ENCODE measurements around the gene BTLA. TPM values are rescaled to one million over a fixed set of nuclear protein-coding genes. Genes with fewer than 3 reads are reported as not detected.

Gene BTLA
- total RNA-seq, 4 donors from 2014 or later, result 0.22 to 0.57 (median 0.41) TPM; not detected in 1

DNA sequence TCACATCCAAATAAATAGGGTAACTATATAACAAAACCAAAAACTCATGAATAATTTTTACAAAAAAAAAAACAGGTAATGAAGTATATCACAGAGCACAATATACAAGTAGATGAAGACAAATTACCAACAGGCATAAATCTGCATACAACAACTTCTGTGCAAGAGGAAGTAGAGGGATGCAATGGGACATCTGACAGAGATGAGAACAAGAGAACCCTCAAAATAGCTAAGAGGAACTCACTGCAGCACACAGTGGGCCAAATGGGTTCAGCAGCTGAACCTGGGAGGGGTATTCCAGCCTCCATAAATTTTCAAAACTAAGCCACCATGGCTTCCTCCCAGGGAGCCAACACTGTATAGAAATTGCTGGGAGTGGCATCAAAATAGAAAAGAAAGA, 9.6 kb upstream of the BTLA start:
- TF ChIP-seq, protein P1, sequence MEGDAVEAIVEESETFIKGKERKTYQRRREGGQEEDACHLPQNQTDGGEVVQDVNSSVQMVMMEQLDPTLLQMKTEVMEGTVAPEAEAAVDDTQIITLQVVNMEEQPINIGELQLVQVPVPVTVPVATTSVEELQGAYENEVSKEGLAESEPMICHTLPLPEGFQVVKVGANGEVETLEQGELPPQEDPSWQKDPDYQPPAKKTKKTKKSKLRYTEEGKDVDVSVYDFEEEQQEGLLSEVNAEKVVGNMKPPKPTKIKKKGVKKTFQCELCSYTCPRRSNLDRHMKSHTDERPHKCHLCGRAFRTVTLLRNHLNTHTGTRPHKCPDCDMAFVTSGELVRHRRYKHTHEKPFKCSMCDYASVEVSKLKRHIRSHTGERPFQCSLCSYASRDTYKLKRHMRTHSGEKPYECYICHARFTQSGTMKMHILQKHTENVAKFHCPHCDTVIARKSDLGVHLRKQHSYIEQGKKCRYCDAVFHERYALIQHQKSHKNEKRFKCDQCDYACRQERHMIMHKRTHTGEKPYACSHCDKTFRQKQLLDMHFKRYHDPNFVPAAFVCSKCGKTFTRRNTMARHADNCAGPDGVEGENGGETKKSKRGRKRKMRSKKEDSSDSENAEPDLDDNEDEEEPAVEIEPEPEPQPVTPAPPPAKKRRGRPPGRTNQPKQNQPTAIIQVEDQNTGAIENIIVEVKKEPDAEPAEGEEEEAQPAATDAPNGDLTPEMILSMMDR (IDR thresholded peaks at IDR 0.05), result no peak
- no peak for TF ChIP-seq POLR2A (IDR thresholded peaks at IDR 0.05)
- intact Hi-C loops (cut with DNase I), result no loop called here
- no peaks in the 10 kb centered on the region for H3K9me3 ChIP-seq
- no peak overlapping the region for H3K27ac ChIP-seq
- DNase-seq, result no peak
- no peaks in the 10 kb centered on the region for H3K4me1 ChIP-seq
- no peak overlapping the region for H3K4me3 ChIP-seq
- H3K27me3 ChIP-seq, result no peaks in the 10 kb centered on the region
- H3K36me3 ChIP-seq, result no peaks in the 10 kb centered on the region

DNA sequence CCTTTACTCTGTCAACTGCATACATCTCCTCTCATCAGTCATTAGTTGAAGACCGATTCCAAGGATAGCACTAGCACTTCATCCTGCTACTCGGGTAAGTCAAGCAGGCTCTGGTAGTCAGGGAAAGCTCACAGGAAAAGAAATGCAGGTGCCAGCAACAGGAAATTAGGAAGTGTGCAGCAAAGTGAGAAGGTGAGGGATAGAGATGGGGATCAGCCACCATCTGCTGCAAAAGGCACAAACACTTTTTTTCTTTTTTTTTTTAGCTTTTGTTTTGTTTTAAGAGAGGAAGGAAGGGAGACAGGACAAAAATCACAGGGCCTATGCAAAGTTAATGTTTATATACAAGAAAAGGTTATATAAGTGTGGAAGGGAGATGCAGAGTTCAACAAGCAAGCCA, 9.0 kb upstream of the BTLA start:
- Histone ChIP-seq H3K27ac (no peak overlapping the region), H3K9me3 (no peaks in the 10 kb centered on the region), H3K4me3 (no peak overlapping the region), H3K4me1 (no peaks in the 10 kb centered on the region), H3K27me3 (no peaks in the 10 kb centered on the region), H3K36me3 (no peaks in the 10 kb centered on the region)
- 61 to 84% methylated on average over 2 of the region's 2 CpGs for WGBS, 2 donors
- no peak for DNase-seq
- no peak for TF ChIP-seq POLR2A (IDR thresholded peaks at IDR 0.05)
- TF ChIP-seq, protein P1 (IDR thresholded peaks at IDR 0.05), result no peak
- intact Hi-C loops (cut with DNase I), result no loop called here

DNA sequence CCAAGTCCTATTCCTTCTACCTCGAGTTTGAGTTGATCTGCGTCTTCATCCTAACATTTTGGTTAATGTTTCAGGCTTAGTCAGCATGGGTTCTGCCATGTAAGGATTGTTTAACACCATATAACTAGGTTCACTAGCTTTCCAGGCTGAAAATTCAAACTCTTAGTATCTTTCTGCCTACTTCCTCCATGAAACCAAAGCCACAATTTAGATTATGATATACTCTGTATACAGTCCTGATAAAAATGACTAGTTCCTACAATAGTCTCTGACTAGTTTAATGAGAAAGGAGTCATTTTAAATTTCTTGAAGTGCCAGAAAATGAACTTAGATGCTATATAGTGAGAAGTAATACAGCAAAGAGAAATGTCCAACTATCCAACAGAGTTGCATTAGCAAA, 6.6 kb upstream of the BTLA start:
- no peak overlapping the region for H3K4me3 ChIP-seq
- no peaks in the 10 kb centered on the region for H3K36me3 ChIP-seq
- intact Hi-C loops (cut with DNase I), result no loop called here
- no peak overlapping the region for H3K27ac ChIP-seq
- WGBS, 2 donors, result 14 to 38% methylated on average over 2 of the region's 2 CpGs
- no peaks in the 10 kb centered on the region for H3K27me3 ChIP-seq
- TF ChIP-seq, protein P1 (IDR thresholded peaks at IDR 0.05), result no peak
- TF ChIP-seq POLR2A (IDR thresholded peaks at IDR 0.05), result no peak
- no peaks in the 10 kb centered on the region for H3K4me1 ChIP-seq
- no peak for DNase-seq
- H3K9me3 ChIP-seq, result no peaks in the 10 kb centered on the region

DNA sequence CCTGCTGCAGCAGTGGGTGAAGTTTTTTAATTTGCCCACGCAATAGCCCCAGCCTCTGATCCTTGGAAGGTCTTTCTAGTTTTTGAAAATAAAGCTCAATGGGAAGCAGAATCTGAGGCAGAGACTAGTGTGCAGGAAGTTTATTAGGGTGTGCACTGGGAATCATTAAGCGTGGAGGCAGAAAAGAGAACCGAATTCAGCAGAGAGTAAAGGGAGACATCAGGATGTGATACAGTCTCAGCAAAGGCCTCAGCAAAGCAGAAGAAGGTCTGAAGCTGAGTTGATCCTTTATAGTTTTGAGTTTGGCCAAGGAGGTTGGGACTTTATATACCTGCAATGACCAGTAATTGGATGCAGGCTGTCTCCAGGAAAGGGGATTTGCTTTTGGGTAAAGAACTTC, 4.9 kb upstream of the BTLA start:
- Histone ChIP-seq H3K9me3 (no peaks in the 10 kb centered on the region), H3K36me3 (no peaks in the 10 kb centered on the region), H3K27me3 (no peaks in the 10 kb centered on the region), H3K4me1 (no peaks in the 10 kb centered on the region), H3K4me3 (no peak overlapping the region), H3K27ac (no peak overlapping the region)
- no peak for TF ChIP-seq POLR2A (IDR thresholded peaks at IDR 0.05)
- TF ChIP-seq, protein P1 (IDR thresholded peaks at IDR 0.05), result no peak
- DNase-seq, result no peak
- WGBS, 2 donors, result 74 to 79% methylated on average over 3 of the region's 3 CpGs
- intact Hi-C loops (cut with DNase I), result no loop called here

DNA sequence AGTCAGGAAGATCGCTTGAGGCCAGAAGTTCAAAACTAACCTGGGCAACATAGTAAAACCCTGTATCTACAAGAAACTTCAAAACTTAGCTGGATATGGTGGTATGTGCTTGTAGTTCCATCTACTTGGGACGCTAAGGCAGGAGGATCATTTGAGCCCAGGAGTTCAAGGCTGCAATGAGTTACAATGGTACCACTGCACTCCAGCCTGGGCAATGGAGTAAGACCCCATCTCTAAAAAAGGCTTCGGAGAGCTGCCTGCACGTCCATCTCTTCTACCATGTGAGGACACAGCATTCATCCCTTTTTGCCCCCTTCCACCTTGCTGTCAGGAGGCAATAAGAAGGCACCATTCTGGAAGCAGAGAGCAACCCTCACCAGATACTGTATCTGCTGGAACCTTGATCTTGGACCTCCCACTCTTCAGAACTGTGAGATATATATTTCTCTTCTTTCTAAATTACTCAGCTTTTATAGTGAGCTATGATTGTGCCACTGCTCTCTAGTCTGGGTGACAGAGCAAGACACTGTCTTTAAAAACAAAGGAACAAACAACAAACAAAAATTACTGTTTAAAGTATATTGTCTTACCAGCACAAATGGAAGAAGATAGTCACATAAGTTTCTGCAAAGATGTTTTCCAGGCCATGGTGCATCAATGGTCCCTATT, 4.2 kb upstream of the BTLA start:
- 89 to 100% methylated on average over 4 of the region's 4 CpGs for WGBS, 2 donors
- Histone ChIP-seq H3K27ac (no peak overlapping the region), H3K4me3 (no peak overlapping the region), H3K27me3 (no peaks in the 10 kb centered on the region), H3K4me1 (no peaks in the 10 kb centered on the region), H3K36me3 (no peaks in the 10 kb centered on the region), H3K9me3 (no peaks in the 10 kb centered on the region)
- no peak for DNase-seq
- TF ChIP-seq, protein P1 (IDR thresholded peaks at IDR 0.05), result no peak
- TF ChIP-seq POLR2A (IDR thresholded peaks at IDR 0.05), result no peak
- intact Hi-C loops (cut with DNase I), result no loop called here
